Stimulated activated CD4-positive, alpha-beta T cell treated with anti-CD3 and anti-CD28 coated beads, Interleukin-12 subunit alpha, Interleukin-12 subunit beta, amount 100 ng/mL, for 4 hours (primary cell): ENCODE results near the gene MAP2K1.

Experiments
- DNase-seq: peaks from one replicate; pipeline ENCODE4 v3.0.0-alpha.2; 2020

MAP2K1 gene

DNA sequence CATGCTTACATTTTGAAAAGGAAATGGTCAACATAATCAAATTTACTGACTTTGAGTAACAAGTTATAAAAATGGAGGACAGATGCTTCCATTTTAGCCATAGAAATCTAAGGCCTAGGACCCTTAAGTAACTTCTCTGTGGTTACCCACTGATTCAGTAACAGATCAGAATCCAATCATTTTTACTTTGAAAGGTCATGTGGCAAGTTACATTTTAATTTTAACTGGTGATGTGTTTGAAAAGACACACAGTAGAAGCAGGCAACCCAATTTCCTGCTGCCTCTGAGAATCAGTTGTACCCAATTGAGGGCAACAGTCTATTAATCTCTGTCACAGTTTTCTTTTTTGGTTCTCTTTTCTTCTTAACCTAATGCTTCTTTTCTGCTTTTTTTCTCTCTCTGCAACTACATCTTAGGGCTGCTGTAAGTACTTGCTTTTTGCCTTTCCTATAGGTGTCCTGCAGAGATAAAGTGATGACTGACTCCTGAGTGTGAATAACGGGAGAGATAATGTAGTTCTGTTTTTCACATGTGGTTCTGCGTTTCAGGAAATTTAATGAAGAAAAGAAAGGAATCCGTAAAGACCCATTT lies 121.7 kb downstream of the MAP2K1 start:
- no peak for DNase-seq

DNA sequence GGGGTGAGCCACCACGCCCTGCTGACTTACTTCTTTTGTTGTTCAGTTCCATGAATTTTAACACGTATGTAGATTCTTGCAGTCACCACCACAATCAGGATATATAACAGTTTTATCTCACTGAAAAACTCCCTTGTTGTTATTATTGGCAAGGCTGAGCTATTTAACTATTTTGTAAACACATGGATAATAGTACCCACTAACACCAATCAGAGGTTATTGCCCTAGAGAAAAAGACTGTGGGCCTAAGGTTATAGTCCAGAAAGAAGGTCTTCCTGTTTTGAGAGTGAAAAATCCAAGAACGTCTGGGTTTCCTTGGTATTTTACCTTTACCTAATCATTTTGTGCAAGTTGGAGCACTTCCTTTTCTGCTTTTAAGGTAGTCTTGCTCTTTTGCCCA lies 127.9 kb downstream of the MAP2K1 start:
- DNase-seq = no peak

DNA sequence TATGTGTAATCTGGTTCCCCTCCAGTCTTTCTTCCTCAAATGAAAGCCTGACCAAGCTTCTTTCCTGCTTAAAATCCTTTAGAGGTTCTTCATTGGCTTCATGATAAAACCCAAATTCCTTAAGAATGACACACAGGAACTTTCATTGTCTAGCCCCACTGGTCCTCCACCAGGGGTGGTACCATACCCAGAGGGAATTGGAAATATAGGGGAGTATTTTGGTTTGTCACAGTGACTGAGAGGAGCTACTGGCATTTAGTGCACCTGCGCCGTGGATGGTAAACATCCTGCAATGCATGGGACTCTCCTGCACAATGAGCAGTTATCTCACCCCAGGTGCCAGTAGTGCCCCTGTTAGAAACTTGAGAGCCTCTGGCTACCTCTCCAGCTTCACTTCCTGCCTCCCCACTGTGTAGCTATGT lies 129.2 kb downstream of the MAP2K1 start:
- no peak for DNase-seq

- DNase-seq = no peak
These were observed 137.2 kb downstream of the MAP2K1 start for GRCh38 chr15:66523926-66524325.

DNA sequence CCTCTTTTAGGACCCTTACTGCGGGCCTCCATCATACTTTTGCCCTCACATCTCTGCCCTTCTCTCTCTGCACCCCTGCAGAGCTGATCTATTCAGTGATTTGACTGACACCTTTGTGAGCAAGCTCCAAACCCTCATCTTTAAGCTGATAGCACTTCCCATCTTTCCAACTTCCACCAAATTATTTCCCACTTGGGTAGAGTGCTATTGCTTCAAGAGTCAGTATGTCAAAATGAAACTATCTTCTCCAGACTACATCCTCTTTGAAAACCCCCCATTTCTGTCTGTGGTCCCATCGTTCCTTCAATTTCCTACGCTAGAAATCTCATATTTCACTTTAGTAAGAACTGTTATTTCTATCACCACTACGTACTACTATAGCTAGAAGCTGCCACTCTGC lies 138.1 kb downstream of the MAP2K1 start:
- DNase-seq = no peak

- no peak for DNase-seq
These were observed 148.3 kb downstream of the MAP2K1 start for GRCh38 chr15:66535056-66535455.
